Measurements from ENCODE around the gene COL11A2.

Gene COL11A2

DNA sequence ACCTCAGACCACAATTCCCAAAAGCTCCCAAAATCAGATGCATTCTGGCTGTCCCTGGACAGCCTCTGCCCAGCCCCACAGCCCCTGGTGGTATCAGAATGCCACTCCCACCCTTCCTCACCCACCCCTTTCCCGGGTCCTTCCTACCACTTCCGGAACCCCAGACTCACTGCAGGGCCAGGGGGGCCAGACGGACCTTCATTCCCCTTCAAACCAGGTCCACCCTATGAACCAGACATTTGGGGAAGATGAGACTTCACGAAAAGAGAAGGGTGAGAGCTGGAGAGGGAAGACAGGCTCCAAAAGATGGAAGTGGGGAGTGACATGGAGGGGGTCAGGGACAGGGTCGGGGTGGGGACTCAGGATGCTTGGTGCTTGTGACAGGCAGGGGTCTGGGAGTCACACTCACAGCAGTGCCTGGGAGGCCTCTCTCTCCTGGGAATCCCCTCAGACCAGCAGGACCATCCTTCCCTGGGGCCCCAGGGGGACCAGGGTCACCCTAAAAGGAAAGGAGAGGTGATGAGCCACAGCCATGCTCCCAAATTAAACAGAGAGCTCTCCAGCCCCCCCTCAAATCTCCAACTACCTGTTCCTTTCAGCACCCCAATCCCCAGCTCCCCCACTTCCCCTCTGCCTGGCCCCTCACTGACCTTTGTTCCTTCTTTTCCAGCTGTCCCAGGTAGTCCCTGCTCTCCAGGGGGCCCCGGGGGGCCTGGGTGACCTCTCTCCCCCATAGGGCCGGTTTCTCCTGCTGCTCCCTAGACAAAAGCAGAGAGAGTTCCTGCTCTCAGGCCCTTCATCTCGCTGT is 20.2 kb downstream of the COL11A2 start:
- DNase-seq (ENCODE audit: low spot score) = no peak

DNA sequence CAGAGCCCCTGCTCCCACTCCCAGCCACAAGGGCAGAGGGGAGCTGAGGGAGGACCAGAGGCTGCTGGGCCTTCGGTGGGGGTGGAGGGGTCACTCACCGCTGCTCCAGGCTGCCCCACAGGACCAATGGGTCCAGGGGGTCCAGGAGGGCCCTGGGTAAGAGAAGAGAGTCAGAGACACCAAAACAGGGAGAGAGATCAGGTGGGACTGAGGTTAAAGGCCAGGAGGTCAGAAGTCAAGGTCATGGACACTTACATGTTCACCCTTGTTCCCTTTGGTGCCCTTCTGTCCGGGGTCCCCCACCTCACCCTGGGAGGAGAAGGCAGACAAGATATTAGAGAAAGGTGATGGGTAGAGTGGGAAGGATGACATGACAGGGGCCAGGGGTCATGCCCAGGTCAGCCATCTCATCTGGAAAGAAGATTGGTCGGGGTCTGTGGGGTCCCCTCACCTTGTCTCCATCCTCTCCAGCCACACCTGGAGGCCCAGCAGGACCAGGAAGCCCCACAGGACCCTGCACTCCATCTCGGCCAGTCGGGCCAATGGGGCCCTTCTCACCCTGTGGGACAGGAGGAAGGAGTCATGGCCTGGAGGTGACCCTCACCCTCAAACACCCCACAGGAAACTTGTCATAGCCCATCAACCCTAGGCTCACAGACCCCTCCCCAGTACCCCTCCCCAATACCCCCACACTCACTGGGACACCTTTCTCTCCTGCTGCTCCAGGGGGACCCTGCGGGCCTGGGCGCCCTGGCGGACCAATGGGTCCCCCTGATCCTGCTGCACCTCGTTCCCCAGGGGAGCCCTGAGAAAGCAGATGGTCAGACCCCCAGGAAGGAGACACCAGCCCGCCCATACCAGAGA is 21.0 kb downstream of the COL11A2 start:
- no peak for DNase-seq (ENCODE audit: low spot score)

- DNase-seq (ENCODE audit: low spot score) = no peak
These were observed 21.9 kb downstream of the COL11A2 start for GRCh38 chr6:33170176-33171015.

DNA sequence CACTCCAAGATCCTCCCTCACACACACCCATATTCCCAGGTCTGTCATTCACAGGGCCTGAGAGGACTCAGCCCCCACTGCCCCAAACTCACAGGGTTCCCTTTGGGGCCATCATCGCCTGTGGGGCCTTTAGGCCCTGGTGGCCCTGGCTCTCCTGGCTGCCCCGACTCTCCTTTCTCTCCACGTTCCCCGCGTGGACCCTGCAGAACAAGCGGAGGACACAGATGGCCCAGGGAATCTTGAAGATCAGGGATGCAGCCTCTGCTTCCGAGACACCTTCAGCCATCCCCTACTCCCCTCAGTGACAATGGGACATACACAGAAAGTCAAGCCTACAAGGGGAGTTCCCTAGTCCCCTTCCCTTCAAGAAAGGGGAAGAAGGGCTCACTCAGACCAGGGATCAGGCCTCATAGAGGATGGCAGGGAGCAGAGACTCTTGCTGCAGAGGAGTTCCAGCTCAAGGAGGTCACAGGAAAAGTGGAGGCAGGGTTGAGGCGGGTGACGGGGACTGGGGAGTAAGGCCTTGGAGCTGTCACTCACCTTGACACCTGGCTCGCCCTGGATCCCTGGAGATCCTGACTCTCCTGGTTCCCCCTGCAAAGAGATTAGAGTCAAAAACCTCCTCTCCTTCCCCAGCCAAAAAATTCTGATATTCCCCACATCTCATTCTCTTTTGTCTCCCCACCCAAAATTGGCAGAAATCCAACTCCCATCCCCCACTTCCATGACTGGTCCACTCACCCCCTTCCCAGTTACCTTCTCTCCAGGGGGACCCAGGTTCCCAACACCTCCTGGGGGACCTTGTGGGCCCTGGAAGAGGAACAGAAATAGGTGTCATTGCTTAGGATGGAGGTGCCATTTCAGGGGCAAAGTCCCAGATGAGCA is 22.7 kb downstream of the COL11A2 start:
- no peak for DNase-seq (ENCODE audit: low spot score)

DNA sequence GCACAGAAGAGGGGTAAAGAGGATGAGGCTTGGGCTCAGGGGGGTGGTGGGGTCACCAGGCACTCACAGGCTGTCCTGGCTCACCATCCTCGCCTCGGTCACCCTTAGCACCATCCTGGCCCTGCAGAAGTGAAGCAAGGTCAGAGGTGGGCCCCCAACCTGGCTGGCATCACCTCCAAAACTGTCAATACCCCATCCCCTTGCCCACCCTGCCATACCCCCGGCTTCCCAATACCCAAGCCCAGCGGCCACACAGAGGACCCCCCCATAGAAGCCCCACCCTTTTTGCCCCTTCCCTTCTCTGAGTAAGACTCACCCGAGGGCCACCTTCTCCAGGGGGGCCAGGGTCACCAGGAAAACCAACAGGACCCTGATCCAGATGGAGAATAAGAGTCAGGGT is 23.6 kb downstream of the COL11A2 start:
- DNase-seq (ENCODE audit: low spot score) = no peak

GRCh38 chr6:33168284-33168601 is 24.0 kb downstream of the COL11A2 start:
- no peak for DNase-seq (ENCODE audit: low spot score)

DNA sequence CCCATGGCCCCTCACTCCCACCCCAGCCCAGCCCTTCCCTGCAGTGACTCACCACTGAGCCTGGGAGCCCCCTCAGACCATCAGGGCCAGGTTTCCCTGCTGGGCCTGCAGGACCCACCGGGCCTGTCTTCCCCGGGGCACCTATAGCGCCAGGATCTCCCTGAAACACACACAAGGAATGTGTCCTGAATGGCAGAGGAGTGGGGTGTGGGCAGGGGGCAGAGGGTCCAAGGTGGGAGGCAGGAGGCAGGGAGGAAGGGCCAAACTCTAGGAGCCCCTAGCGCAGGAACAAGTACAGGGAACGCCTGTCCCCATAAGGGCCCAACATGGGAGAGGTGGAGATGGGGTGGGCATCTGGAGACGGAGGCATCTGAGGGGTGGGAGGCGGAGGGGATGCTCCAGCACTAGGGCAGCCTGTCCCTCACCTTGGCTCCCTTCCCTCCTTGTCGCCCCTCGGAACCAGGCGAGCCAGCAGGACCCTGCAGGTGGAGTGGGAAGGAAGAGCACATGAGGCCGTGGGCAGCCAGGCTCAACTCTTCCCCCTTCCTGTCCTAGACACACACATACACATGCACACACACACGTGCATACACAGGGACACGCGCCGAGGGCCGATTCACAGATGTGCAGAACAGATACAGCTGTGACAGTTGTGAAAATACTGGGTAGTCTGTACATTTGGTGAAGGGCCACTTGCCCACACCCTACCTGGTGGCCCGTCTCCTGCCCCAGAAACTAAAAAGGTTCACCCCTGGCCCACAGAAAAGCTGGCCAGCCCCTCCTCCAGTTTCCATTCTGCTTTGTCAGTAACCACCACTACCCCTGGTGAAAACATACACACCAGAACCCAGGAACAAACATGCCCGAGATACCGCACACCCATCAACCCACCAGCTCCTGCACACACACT is 24.6 kb downstream of the COL11A2 start:
- no peak for DNase-seq (ENCODE audit: low spot score)

DNA sequence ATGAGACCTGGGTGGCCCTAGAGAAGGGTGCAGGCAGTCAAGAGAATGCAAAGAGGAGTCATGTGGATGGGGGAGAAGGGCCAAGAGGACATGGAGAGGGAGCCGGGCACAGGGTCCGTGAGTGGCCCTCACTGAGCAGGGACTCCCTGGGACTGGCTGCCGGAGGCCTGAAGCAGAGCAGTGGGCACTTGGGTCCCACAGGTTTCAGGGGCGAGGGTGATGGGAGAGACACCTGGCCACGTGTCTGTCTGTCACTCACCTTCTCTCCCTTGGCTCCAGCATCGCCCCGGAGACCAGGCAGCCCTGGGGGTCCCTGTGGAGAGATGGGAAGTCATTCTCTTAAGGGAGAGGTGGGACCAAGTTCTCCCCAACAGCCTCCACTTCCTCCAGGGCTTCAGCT is 25.5 kb downstream of the COL11A2 start:
- DNase-seq (ENCODE audit: low spot score) = no peak

GRCh38 chr6:33166363-33166762 is 25.9 kb downstream of the COL11A2 start:
- DNase-seq (ENCODE audit: low spot score) = no peak

DNA sequence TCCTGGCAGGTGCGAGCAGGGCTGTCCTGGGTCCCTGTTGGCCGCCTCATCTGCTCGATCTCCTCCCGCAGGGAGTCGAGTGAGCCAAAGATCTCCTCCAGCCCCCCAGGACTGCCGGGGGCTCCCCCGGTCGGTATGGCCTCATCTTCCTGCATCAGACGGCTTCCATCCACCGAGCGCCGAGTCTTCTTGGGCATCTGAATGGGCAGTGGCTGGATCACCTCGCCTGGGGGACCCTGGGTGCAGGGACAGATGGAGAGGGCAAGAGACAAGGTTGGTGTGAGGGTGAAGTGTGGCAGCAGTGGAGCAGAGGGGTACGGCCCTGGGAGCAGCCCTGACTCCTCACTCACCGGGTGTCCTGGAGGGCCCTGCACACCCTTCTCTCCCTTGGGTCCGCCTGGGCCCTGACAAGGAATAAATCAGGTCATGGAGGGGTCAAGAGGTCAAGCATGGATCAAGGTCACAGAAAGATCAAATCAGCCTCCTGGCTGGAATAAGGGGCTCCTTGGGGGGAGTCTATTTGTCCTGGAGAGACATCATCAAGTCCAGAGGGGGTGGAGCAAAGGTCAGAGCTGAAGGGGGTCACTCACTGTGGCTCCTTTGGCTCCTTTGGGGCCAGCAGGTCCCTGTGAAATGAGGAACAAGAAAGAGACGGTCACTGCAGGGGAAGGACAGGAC is 26.5 kb downstream of the COL11A2 start:
- DNase-seq (ENCODE audit: low spot score) = no peak

DNA sequence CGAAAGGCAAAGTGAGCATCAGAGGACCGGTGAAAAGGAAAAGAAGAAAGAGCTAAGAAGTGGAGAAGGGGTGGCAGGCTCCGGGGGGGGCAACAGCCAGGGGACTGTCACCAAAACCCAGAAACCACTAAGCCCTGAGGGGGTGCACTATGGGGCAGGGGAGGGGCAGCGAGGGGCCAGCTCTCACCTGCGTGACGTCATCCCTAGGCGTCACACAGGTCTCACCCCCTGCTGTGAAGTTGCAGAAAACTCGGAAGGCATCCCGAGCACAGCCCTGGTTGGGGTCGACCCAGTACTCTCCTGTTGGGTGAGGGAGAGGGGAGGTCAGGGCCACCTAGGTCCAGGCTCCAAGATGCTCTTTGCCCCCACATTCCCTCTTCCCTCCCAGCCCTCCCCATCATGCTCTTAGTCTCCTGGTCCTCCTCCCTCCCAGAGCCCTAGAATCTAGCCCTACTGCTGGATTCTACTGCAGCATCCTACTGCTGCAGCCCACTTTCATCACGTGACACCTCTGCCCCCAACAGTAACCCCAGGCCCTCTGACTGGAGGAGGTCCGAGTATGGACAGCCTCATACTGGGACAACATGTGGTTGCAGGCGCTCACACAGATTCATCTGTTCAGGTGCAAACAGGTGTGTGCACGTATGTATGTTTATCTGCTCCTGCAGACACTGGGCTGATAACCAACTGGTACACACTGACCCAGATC is 27.4 kb downstream of the COL11A2 start:
- DNase-seq (ENCODE audit: low spot score) = no peak

DNA sequence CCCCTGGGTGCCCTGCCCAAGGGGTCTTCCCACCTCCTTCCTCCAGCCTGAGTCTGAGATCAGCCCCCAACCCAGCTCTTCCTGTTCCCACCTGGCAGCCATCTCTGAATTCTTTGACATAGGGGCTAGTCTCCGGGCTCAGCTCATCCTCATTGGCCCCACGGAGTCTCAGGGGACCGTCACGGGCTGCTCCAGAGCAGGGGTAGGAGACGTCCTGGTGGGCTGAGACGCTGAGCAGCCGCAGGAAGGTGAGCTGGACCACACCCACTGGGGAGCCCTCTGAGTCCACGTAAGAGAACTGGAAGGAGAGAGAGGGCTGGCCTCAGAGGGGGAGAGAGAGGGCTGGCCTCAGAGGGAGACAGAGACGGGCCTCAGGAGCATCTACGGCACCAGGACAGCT is 28.1 kb downstream of the COL11A2 start:
- no peak for DNase-seq (ENCODE audit: low spot score)

DNA sequence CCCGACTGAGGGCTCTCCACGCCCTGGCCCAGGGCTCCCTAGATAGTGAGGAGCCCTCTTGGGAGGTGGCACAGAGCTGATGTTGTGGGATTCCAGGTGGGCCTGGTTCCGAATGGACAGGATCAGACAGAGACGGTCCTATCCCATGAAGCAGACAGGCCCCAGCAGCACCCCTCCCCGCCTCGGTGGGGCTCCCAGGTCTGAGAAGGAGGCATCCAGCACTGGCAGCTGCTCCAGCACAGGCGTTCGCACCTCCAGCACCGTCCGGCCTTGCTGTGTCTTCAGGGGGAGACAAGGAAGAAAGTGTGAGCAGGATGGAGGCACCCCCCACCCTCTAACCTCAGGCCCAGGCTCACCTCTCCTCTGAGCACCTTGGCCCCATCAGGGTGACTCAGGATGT is 28.7 kb downstream of the COL11A2 start:
- DNase-seq (ENCODE audit: low spot score) = no peak

GRCh38 chr6:33161354-33162331 is 30.6 kb downstream of the COL11A2 start:
- peak; percentile 68 for DNase-seq (ENCODE audit: low spot score)

- peak; percentile 27 for DNase-seq (ENCODE audit: low spot score)
These were observed 31.4 kb downstream of the COL11A2 start for GRCh38 chr6:33160728-33161344.

DNA sequence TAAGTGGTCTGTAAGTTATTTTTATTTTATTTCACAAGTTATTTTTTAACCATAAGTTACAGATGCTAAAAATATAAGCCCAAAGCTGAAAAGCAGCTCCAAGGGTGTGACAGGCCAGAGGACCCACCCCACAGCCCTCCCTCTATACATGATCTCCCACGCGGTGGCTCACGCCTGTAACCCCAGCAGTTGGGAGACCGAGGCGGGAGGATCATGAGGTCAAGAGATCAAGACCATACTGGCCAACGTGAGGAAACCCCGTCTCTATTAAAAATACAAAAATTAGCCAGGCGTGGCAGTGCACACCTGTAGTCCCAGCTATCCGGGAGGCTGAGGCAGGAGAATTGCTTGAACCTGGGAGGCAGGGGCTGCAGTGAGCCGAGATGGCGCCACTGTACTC is 32.2 kb downstream of the COL11A2 start:
- DNase-seq (ENCODE audit: low spot score) = no peak

GRCh38 chr6:33156964-33157363 is 35.3 kb downstream of the COL11A2 start:
- no peak for DNase-seq (ENCODE audit: low spot score)

DNA sequence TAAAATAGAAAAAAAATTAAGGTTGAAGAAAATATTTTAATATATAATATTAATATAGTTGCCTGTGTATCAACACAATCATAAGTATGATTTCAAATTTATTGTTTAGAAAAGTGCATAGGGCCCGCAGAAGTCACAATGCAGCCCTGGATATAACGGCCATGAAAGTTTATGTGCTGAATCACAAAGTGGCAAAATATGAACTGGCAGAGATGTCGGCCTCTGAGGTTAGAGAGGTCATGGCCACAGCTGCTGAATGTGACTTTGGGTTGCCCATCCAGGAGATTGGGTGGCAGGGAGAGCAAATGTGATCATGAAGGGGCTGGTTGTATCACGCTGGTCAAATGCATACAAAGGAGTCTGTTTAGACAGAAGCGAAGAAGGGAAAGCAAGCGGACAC is 35.7 kb downstream of the COL11A2 start:
- DNase-seq (ENCODE audit: low spot score) = no peak
